HepG2 (cell line): Measurements from ENCODE around the gene NDOR1. TPM values are rescaled to one million over a fixed set of nuclear protein-coding genes. Genes with fewer than 3 reads are reported as not detected.

ENCODE experiments used
- ARHGAP35 ChIP-seq: sonication (generic); formaldehyde crosslinking; IDR thresholded peaks from 2 replicates; pipeline ENCODE4 v1.9.0; 2022; ENCODE audit warnings: mild to moderate bottlenecking, inconsistent platforms, moderate library complexity, missing genetic modification reagents, borderline replicate concordance
- CBX2 ChIP-seq, 2 experiments: fragments of 200-600 bp in 1 of 2; sonication (generic); formaldehyde crosslinking in 1 of 2; IDR thresholded peaks; 2 replicates each; pipeline versions ENCODE4 v1.7.0 to v1.8.1; 2018 to 2022; ENCODE audit warnings: low read depth in 2 of 2, low read length in 1 of 2, mild to moderate bottlenecking in 1 of 2, missing genetic modification reagents in 1 of 2
- HMG20A ChIP-seq: IDR thresholded peaks from 2 replicates; pipeline ENCODE4 v1.6.1; 2016; ENCODE audit warnings: borderline replicate concordance
- MAZ ChIP-seq, 2 experiments: sonication (generic) in 1 of 2; formaldehyde crosslinking in 1 of 2; IDR thresholded peaks; 2 replicates each; pipeline versions ENCODE4 v1.5.0 to v1.6.1; 2012 to 2020; ENCODE audit warnings: low read depth in 2 of 2, mild to moderate bottlenecking in 2 of 2, borderline replicate concordance in 1 of 2, improper control_type of control experiment in 1 of 2, low read length in 1 of 2, missing genetic modification reagents in 1 of 2, moderate library complexity in 1 of 2
- PAX8 ChIP-seq: sonication (generic); formaldehyde crosslinking; IDR thresholded peaks from 2 replicates; pipeline ENCODE4 v1.8.0; 2022; ENCODE audit warnings: mild to moderate bottlenecking, missing genetic modification reagents, borderline replicate concordance
- POGK ChIP-seq: sonication (generic); formaldehyde crosslinking; conservative IDR thresholded peaks from 2 replicates; pipeline ENCODE4 v1.8.0; 2022; ENCODE audit warnings: mild to moderate bottlenecking, moderate library complexity, missing genetic modification reagents
- POGZ ChIP-seq: sonication (generic); formaldehyde crosslinking; IDR thresholded peaks from 2 replicates; pipeline ENCODE4 v1.4.0; 2020; ENCODE audit warnings: mild to moderate bottlenecking, missing genetic modification reagents
- STAT5B ChIP-seq: sonication (generic); formaldehyde crosslinking; IDR thresholded peaks from 2 replicates; pipeline ENCODE4 v1.4.0; 2020; ENCODE audit warnings: missing genetic modification reagents
- ZBTB7B ChIP-seq: sonication (generic); formaldehyde crosslinking; IDR thresholded peaks from 2 replicates; pipeline ENCODE4 v1.4.0; 2020; ENCODE audit warnings: missing genetic modification reagents
- ZNF451 ChIP-seq: sonication (generic); formaldehyde crosslinking; IDR thresholded peaks from 2 replicates; pipeline ENCODE4 v1.5.0; 2020; ENCODE audit warnings: mild to moderate bottlenecking, missing genetic modification reagents
- ZNF468 ChIP-seq: sonication (generic); formaldehyde crosslinking; IDR thresholded peaks from 2 replicates; pipeline ENCODE4 v1.8.0; 2022; ENCODE audit warnings: mild to moderate bottlenecking, moderate library complexity, missing genetic modification reagents
- ZNF570 ChIP-seq: sonication (generic); formaldehyde crosslinking; IDR thresholded peaks from 2 replicates; pipeline ENCODE4 v1.4.0; 2020; ENCODE audit warnings: mild to moderate bottlenecking, missing genetic modification reagents, borderline replicate concordance
- ZUFSP ChIP-seq: sonication (generic); formaldehyde crosslinking; IDR thresholded peaks from 2 replicates; pipeline ENCODE4 v1.9.0; 2021; ENCODE audit warnings: missing genetic modification reagents, mild to moderate bottlenecking, borderline replicate concordance
- polyA plus RNA-seq, 8 experiments: library from polyadenylated mRNA; depleted of rRNA in 3 of 8; stranded (reverse) in 7 of 8; unstranded in 1 of 8; fragments of >200 nt; fragmentation: Illumina TruSeq in 4 of 8; extraction: Trizol in 4 of 8; gene quantifications; 2 replicates each; pipeline versions ENCODE4 v1.2.1 to v1.2.3, GENCODE V29; 2011 to 2016; ENCODE audit warnings: low read depth in 4 of 8, missing spikeins in 1 of 8, mixed read lengths in 1 of 8; ENCODE audit not compliant: insufficient read depth in 1 of 8
- total RNA-seq, 5 experiments: library from RNA; depleted of rRNA; stranded (reverse); fragments of >200 nt; fragmentation: Illumina TruSeq; extraction: Trizol; gene quantifications; 2 replicates each; pipeline ENCODE4 v1.2.3, GENCODE V29; 2016; ENCODE audit warnings: low read depth in 1 of 5
- TF ChIP-seq, protein P1 (sequence below): sonication (generic); formaldehyde crosslinking; IDR thresholded peaks from 2 replicates; pipeline ENCODE4 v1.5.0; 2020; ENCODE audit warnings: mild to moderate bottlenecking, missing genetic modification reagents
- TF ChIP-seq, protein P2 (sequence below): sonication (generic); formaldehyde crosslinking; IDR thresholded peaks from 2 replicates; pipeline ENCODE4 v1.5.0; 2020; ENCODE audit warnings: mild to moderate bottlenecking, missing genetic modification reagents
- TF ChIP-seq, protein P3 (sequence below): sonication (generic); formaldehyde crosslinking; IDR thresholded peaks from 2 replicates; pipeline ENCODE4 v1.4.0; 2020; ENCODE audit warnings: missing genetic modification reagents

Gene NDOR1
- total and polyA plus RNA-seq, 2 of the 13 experiments (the other 11 are each of a cell fraction or from before 2014, with no cell fraction given): 3.6 to 8.7 TPM

DNA sequence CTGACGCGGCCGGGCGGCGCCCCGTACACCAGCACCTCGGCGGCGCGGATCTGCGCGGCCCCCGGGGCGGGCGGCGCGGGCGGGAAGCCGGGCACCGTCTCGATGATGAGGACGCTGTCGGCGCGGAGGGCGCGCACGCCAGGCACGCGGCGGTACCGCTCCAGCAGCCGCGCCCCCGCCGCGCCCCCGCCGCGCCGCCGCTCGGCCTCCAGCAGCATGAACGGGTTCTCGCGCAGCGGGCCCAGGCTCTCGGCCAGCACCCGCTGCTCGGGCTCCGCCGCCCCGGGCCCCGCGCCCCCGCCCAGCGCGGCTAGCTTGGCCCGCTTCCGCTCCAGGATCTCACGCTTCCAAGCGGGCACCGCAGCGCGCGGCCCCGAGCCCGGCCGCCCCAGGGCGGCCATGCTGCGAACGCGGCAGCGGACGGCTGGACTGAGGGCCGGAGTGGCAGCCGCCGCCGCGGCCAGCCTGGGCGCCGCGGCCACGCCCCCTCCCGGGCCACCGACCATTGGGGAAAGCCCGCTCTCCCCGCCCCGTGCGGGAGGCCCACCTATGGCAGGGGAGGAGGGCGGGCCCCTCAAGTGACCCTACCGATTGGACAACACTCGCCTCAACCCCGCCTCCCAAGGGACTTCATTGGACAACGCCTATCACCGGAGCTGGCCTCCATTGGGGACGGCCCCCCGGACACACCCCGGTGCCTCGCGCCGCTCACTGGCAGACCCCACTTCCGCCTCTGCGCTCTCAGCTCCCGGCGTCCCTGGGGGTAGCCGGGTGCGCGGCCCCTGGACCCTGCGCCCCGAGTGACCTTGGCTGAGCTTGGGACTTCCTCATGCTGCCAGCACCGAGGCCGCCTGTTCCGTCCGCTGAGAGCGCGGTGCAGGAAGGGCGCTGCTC lies 4.9 kb upstream of the NDOR1 start, which contains the start of gene TPRN (continued):
- TF ChIP-seq MAZ (IDR thresholded peaks at IDR 0.05; ENCODE audit: borderline replicate concordance, low read depth, low read length): no peak; the same call in none of the 2 replicates
- TF ChIP-seq MAZ (CRISPR knock-in tag; IDR thresholded peaks at IDR 0.05; ENCODE audit: low read depth): peak; percentile 86
- TF ChIP-seq, protein P1, sequence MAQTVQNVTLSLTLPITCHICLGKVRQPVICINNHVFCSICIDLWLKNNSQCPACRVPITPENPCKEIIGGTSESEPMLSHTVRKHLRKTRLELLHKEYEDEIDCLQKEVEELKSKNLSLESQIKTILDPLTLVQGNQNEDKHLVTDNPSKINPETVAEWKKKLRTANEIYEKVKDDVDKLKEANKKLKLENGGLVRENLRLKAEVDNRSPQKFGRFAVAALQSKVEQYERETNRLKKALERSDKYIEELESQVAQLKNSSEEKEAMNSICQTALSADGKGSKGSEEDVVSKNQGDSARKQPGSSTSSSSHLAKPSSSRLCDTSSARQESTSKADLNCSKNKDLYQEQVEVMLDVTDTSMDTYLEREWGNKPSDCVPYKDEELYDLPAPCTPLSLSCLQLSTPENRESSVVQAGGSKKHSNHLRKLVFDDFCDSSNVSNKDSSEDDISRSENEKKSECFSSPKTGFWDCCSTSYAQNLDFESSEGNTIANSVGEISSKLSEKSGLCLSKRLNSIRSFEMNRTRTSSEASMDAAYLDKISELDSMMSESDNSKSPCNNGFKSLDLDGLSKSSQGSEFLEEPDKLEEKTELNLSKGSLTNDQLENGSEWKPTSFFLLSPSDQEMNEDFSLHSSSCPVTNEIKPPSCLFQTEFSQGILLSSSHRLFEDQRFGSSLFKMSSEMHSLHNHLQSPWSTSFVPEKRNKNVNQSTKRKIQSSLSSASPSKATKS (CRISPR knock-in tag): no peak
- no peak for TF ChIP-seq CBX2 (IDR thresholded peaks at IDR 0.05; ENCODE audit: low read depth, low read length)
- TF ChIP-seq CBX2 (CRISPR knock-in tag; IDR thresholded peaks at IDR 0.05; ENCODE audit: low read depth): no peak
- no peak for TF ChIP-seq ARHGAP35 (CRISPR knock-in tag)
- peak; percentile 93 for TF ChIP-seq ZBTB7B (CRISPR knock-in tag)
- TF ChIP-seq, protein P2, sequence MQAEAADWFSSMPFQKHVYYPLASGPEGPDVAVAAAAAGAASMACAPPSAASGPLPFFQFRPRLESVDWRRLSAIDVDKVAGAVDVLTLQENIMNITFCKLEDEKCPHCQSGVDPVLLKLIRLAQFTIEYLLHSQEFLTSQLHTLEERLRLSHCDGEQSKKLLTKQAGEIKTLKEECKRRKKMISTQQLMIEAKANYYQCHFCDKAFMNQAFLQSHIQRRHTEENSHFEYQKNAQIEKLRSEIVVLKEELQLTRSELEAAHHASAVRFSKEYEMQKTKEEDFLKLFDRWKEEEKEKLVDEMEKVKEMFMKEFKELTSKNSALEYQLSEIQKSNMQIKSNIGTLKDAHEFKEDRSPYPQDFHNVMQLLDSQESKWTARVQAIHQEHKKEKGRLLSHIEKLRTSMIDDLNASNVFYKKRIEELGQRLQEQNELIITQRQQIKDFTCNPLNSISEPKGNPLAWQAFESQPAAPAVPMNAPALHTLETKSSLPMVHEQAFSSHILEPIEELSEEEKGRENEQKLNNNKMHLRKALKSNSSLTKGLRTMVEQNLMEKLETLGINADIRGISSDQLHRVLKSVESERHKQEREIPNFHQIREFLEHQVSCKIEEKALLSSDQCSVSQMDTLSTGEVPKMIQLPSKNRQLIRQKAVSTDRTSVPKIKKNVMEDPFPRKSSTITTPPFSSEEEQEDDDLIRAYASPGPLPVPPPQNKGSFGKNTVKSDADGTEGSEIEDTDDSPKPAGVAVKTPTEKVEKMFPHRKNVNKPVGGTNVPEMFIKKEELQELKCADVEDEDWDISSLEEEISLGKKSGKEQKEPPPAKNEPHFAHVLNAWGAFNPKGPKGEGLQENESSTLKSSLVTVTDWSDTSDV (CRISPR knock-in tag): 0 out of 2 replicates have a peak, but pooled peaks have one; percentile 28
- peak; percentile 72; the same call in 1 of the 2 replicates for TF ChIP-seq POGK (CRISPR knock-in tag)
- TF ChIP-seq PAX8: peak; percentile 69; the same call in 1 of the 2 replicates
- no peak for TF ChIP-seq HMG20A
- 0 out of 2 replicates have a peak, but pooled peaks have one; percentile 29 for TF ChIP-seq STAT5B (CRISPR knock-in tag)
- no peak for TF ChIP-seq ZNF468 (CRISPR knock-in tag)
- no peak for TF ChIP-seq ZUFSP (CRISPR knock-in tag)
- TF ChIP-seq ZNF451 (CRISPR knock-in tag): peak; percentile 81
- 0 out of 2 replicates have a peak, but pooled peaks have one; percentile 35 for TF ChIP-seq POGZ (CRISPR knock-in tag)
- TF ChIP-seq ZNF570 (CRISPR knock-in tag): no peak
- TF ChIP-seq, protein P3, sequence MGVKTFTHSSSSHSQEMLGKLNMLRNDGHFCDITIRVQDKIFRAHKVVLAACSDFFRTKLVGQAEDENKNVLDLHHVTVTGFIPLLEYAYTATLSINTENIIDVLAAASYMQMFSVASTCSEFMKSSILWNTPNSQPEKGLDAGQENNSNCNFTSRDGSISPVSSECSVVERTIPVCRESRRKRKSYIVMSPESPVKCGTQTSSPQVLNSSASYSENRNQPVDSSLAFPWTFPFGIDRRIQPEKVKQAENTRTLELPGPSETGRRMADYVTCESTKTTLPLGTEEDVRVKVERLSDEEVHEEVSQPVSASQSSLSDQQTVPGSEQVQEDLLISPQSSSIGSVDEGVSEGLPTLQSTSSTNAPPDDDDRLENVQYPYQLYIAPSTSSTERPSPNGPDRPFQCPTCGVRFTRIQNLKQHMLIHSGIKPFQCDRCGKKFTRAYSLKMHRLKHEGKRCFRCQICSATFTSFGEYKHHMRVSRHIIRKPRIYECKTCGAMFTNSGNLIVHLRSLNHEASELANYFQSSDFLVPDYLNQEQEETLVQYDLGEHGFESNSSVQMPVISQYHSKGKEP (CRISPR knock-in tag): no peak
